T-helper 1 cell (primary cell): Measurements from ENCODE around the gene KYNU.

Experiments used
- DNase-seq, 5 donors: peaks; one replicate each; pipeline ENCODE4 v3.0.0-alpha.2; 2012 to 2020

The KYNU gene

GRCh38 chr2:142973160-142973821 lies 95.8 kb downstream of the KYNU start:
- no peak for DNase-seq

- no peak for DNase-seq
Measured at GRCh38 chr2:142973822-142974207, 96.4 kb downstream of the KYNU start.

GRCh38 chr2:142974288-142975024 lies 97.0 kb downstream of the KYNU start:
- no peak for DNase-seq

GRCh38 chr2:142975239-142975638 lies 97.8 kb downstream of the KYNU start:
- no peak for DNase-seq

- DNase-seq, result peak in 1 of 5 donors; percentile 12
Measured at GRCh38 chr2:142980246-142981068, 103.0 kb downstream of the KYNU start.

GRCh38 chr2:142981069-142981378 lies 103.6 kb downstream of the KYNU start:
- DNase-seq, result no peak

GRCh38 chr2:142981756-142982155 lies 104.3 kb downstream of the KYNU start:
- DNase-seq, result no peak

- no peak for DNase-seq
Measured at GRCh38 chr2:142983174-142983573, 105.7 kb downstream of the KYNU start.

GRCh38 chr2:142984657-142985056 lies 107.2 kb downstream of the KYNU start:
- DNase-seq, result no peak

- DNase-seq, result no peak
Measured at GRCh38 chr2:142987044-142987443, 109.6 kb downstream of the KYNU start.

GRCh38 chr2:142989273-142990204 lies 112.1 kb downstream of the KYNU start:
- peak in 1 of 5 donors; percentile 5 for DNase-seq

- DNase-seq, result no peak
Measured at GRCh38 chr2:142991295-142991694, 113.8 kb downstream of the KYNU start.

GRCh38 chr2:142992840-142993239 lies 115.4 kb downstream of the KYNU start:
- DNase-seq, result no peak

GRCh38 chr2:142993771-142994170 lies 116.3 kb downstream of the KYNU start:
- DNase-seq, result no peak

GRCh38 chr2:142994665-142995064 lies 117.2 kb downstream of the KYNU start:
- no peak for DNase-seq

- no peak for DNase-seq
Measured at GRCh38 chr2:142997231-142997630, 119.8 kb downstream of the KYNU start.

GRCh38 chr2:143000599-143000998 lies 123.1 kb downstream of the KYNU start:
- DNase-seq, result no peak

- DNase-seq, result no peak
Measured at GRCh38 chr2:143001501-143001900, 124.0 kb downstream of the KYNU start.

GRCh38 chr2:143015656-143016055 lies 138.2 kb downstream of the KYNU start:
- no peak for DNase-seq

GRCh38 chr2:143026411-143027054 lies 149.1 kb downstream of the KYNU start:
- DNase-seq, result peak in 1 of 5 donors; percentile 11

GRCh38 chr2:143029141-143029540 lies 151.7 kb downstream of the KYNU start:
- DNase-seq, result no peak

- DNase-seq, result peak in 1 of 5 donors; percentile 34
Measured at GRCh38 chr2:143030127-143030526, 152.7 kb downstream of the KYNU start.
